GM12873 (cell line): ENCODE measurements around the gene TUFM.

Source experiments
- TF ChIP-seq, protein P1 (sequence below): IDR thresholded peaks from 2 replicates; pipeline ENCODE4 v1.5.1; 2012; ENCODE audit warnings: low read depth, mild to moderate bottlenecking, moderate library complexity, low read length, control low read depth; ENCODE audit not compliant: insufficient read depth; ENCODE audit errors: missing control alignments

The TUFM gene

DNA sequence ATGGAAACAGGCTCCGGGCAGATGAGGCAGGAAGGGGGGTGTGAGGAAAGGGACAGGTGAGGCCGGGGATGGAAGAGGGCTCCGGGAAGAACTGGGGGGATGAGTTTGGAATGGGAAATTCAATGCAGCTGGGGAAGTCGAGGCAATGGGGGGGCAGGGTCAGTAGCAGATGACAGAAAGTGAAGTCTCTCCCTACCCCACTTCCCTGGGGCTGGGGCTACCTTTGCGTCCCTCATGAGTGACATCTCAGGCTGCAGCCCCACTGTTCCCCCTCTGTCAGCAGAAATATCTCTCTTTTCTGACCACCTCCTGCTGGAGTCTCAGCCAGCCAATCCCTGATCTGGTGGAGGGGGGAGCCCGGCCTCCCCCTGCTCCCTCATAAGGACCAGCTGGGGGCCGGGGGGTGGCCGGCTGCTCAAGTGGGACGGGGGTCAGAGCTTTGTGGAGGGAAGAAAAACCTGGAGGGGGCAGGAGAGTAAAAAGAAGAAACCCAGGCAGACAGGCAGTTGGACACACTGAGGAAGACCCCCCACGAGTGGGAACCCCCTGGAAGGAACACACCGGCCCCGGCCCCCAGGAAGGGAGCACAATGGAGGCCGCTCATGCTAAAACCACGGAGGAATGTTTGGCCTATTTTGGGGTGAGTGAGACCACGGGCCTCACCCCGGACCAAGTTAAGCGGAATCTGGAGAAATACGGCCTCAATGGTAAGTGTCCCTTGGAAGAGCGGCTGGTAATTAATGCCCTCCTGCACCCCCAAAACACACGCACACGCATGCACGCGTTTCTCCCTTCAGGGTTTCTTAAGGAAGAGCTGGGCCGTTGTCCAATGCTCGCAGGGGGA is 32.2 kb upstream of the TUFM start, which contains the start of gene ATP2A1:
TSS of gene ATP2A1 (plus strand) at position 406 of the 844 bp plus-strand sequence. CDS start at position 590, 184 bp downstream.
- TF ChIP-seq, protein P1, sequence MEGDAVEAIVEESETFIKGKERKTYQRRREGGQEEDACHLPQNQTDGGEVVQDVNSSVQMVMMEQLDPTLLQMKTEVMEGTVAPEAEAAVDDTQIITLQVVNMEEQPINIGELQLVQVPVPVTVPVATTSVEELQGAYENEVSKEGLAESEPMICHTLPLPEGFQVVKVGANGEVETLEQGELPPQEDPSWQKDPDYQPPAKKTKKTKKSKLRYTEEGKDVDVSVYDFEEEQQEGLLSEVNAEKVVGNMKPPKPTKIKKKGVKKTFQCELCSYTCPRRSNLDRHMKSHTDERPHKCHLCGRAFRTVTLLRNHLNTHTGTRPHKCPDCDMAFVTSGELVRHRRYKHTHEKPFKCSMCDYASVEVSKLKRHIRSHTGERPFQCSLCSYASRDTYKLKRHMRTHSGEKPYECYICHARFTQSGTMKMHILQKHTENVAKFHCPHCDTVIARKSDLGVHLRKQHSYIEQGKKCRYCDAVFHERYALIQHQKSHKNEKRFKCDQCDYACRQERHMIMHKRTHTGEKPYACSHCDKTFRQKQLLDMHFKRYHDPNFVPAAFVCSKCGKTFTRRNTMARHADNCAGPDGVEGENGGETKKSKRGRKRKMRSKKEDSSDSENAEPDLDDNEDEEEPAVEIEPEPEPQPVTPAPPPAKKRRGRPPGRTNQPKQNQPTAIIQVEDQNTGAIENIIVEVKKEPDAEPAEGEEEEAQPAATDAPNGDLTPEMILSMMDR: no peak

DNA sequence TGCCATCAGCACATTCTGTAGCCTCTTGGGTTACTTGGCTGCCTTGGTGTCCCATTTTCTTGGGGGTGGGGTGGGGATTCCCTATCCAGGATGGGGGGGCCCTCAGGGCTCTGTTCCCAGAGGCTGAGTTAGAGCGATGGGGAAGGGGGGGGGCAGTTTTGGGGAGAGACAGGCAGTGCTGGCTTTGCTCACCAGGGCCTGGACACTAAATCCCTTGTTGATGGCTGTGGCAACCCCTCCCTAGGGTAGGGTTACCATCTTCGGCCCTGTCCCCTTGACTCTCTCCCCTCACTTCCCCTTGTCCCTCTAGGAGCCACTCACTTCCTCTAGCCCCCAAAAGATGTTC is 31.5 kb upstream of the TUFM start:
- TF ChIP-seq, protein P1: no peak

DNA sequence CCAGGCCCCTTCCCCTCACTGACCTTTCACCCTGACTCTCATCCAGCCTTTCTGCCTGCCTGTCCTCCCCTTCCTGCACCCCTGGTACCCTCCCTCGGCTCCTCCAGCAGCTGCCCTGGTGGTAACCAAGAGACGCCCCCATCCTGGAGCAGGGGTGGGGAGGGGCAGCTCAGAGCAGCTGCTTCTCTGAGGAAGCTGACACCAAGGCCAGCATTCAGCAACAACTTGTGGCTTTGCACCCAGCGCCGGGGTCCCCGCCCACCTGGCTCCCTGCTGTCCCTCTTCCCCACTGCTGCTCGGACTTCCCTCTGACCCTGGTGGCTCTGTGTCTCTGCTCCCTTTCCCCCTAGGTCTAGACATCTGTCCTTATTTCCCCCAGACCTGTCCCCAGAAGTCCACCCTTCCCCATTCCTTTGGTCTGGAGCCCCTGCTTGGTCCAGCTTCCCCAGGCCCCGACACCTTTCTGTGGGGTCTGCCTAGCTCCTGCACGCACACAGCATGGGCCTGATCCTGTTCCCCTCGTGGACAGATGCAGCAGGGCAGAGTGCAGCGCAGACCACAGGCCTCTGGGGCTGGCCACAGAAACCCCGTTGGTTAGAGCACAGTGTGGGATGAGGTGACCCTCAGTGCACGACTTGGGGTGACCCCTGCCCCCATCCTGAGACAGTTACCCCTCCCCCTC is 31.0 kb upstream of the TUFM start:
- TF ChIP-seq, protein P1: no peak

DNA sequence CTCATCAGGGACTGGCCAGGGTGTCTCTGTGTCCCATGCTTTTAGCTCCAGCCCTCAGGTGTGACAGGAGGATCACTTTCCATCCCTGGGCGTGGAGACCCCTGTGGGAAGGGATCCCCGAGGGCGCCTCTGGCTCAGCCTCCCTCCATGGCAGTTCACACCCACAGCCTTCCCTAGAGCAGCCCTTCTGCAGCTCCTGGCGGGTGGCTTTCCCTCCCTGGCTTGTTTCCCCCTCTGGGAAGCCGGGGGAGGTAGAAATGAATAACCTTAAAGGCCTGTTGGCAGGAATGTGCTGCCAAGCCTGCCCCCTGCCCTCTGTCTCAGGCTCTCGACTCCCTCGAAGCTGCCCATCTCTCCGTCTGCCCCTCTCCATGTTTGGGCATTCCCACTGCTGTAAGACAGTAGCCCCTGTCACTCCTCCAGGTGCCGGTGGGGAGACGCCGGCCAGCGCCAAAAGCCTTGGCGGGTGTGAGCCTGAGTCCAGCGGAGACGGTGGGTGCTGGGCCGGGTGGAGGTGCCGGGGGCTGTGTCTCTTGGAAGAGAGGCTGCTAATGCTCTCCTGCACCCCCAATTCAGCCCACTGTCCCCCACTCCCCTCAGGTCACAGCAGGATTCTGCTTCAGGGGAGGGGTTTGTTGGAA is 30.0 kb upstream of the TUFM start:
- TF ChIP-seq, protein P1: no peak

DNA sequence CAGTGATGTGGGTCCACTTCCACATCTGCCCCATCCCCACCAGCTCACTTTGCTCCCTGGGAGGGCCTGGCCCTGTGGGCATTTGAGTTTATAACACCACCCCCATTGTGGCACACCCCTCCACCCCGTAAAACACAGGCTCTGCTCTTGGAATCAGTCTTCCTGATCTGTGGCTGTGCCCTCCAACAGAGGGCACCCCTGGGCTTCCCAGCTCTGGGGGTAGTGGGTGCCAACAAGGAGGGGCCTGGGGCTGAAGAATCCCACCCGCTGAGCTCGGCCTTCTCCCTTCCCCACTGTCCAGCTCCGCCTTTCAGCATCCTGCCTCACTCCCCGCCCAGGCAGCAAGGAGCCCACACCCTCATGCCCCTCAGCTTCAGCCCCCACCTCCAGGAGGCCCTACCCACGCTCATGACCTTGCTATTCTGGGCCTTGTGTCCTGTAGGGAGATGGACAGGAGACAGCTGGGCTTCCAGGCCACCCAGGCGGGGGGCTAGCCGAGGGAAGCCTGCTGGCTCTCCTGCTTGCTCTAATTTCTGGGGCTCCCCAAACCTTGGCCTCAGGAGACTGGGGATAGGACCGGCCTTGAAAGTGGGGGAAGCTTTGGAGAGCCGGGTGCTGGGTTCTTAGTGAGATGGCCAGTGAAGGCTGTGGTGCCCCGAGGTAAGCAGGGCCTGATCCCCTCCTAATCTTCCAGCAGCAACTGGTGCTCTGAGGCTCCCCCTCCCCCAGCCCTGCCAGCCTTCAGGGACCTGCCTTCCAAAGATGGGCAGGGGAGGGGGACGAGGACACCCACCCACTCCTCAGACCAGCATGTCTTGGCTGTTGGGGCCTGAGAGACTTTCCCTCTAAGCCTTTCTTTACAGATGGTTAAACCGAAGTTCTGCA is 29.2 kb upstream of the TUFM start:
- TF ChIP-seq, protein P1: no peak

DNA sequence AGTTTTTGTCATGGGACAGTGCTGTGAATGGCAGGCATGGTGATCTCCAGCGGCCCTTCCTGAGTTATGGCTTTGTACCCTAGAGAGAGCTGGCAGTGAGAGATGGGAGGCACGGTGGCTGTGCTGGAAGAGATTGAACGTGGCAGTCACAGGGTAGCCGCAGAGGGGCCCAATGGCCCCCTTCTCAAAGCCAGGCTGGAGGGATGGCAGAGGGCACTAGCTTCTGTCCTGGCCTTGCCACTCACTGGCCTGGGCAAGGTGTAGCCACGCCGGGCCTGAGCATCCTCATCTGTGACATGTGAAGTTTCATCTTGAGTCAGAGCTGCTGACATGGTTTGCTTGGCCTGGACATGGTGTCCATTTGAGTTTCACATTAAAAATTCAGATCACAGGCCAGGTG is 28.3 kb upstream of the TUFM start:
- TF ChIP-seq, protein P1: no peak
